Keratinocyte (primary cell): Measurements from ENCODE around the gene TRIM9.

Source experiments
- EZH2 ChIP-seq: IDR thresholded peaks from one replicate; pipeline ENCODE4 v1.6.1; 2012; ENCODE audit warnings: inconsistent platforms, mild to moderate bottlenecking, low read length, moderate library complexity
- TF ChIP-seq, protein P1 (sequence below), 3 experiments: IDR thresholded peaks in 1 of 3; conservative IDR thresholded peaks in 1 of 3; optimal IDR thresholded peaks in 1 of 3; 2 replicates in 2 of 3; 3 replicates in 1 of 3; pipeline versions ENCODE3 to v1.5.1; 2011; ENCODE audit warnings: low read length in 3 of 3, mild to moderate bottlenecking in 3 of 3, moderate library complexity in 2 of 3, control low read depth in 1 of 3, inconsistent platforms in 1 of 3; ENCODE audit not compliant: insufficient read depth in 2 of 3; ENCODE audit errors: extremely low read depth in 1 of 3

DNA sequence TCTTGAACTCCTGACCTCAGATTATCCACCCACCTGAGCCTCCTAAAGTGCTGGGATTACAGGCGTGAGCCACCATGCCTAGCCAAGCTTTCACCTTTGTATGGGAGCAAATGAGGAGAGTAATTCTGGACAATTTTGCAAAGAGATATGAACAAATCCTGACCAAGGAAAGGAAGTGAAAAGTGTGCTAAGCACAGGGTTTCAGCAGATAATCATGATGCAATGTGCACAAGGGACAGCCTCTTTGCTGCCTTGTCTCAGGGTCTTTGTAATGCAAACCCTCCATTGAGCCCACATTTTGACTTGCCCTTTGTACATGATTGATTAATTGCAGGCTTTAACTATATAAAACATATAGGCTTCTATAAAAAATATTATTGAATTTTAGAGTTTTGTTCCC is 141.4 kb downstream of the TRIM9 start:
- TF ChIP-seq, protein P1, sequence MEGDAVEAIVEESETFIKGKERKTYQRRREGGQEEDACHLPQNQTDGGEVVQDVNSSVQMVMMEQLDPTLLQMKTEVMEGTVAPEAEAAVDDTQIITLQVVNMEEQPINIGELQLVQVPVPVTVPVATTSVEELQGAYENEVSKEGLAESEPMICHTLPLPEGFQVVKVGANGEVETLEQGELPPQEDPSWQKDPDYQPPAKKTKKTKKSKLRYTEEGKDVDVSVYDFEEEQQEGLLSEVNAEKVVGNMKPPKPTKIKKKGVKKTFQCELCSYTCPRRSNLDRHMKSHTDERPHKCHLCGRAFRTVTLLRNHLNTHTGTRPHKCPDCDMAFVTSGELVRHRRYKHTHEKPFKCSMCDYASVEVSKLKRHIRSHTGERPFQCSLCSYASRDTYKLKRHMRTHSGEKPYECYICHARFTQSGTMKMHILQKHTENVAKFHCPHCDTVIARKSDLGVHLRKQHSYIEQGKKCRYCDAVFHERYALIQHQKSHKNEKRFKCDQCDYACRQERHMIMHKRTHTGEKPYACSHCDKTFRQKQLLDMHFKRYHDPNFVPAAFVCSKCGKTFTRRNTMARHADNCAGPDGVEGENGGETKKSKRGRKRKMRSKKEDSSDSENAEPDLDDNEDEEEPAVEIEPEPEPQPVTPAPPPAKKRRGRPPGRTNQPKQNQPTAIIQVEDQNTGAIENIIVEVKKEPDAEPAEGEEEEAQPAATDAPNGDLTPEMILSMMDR (optimal IDR thresholded peaks at IDR 0.05 in 1 of 3, IDR thresholded peaks at IDR 0.05 in 1 of 3, conservative IDR thresholded peaks at IDR 0.05 in 1 of 3; ENCODE audit: extremely low read depth in 1 of 3, insufficient read depth in 2 of 3, low read length in 3 of 3), result no peak
- TF ChIP-seq EZH2, result no peak
